GM19328 (cell line): ENCODE data around the gene TCF7L2.

Experiments
- ATAC-seq: cut with Tn5 transposase; IDR thresholded peaks from one replicate; pipeline ENCODE4 v1.9.1; 2021; ENCODE audit warnings: mild to moderate bottlenecking, moderate library complexity; ENCODE audit not compliant: unreplicated experiment

The TCF7L2 gene

DNA sequence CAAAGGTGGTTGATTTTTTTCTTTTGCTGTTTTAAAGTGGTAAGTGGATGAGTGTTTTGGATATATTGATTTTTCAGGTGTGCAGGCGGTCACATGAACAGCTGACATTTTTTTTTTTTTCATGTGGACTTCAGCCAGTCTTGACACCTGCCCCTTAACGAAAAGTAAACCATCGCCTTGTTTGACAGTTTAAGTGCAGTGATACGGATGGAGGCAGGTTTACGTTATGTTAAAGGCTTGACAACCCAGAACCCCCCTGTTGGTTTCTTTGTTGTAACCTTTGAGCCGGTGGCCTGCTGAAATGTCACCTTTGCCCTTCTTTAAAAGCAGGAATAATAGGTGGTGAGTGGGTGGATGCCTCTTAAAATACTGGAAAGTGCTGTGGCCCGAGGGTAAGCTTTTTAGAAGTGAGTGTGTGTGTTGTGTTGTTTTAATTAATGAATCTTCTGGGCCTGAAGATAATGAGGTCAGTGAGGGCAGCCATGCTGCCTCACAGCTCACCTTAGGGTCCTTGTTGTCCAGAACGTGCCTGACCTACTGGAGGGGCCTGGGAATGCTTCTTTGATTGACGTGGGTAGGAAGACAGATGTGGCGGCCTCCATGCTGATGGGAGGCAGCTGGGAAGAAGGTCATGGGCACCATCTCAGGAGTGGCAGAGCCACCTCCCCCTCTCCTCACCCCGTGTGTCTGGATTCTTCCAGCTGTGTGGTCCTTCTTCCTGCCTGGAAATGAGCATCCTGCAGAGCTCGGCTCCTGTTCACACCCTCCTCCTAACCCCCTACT, 69.8 kb downstream of the TCF7L2 start:
- ATAC-seq = no peak

DNA sequence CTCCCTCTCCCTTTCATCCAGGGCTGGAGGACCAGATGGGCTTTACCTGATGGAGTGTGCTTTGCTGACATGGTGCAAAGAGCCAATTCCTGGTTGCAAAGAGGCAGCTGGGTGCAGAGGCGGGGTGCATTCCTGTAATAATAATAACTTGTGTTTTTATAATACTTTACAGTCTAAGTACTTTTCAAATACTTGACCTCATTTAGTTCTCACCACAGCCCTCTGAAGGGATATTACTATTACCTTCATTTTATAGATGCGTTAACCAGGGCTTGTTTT, 70.4 kb downstream of the TCF7L2 start:
- no peak for ATAC-seq

DNA sequence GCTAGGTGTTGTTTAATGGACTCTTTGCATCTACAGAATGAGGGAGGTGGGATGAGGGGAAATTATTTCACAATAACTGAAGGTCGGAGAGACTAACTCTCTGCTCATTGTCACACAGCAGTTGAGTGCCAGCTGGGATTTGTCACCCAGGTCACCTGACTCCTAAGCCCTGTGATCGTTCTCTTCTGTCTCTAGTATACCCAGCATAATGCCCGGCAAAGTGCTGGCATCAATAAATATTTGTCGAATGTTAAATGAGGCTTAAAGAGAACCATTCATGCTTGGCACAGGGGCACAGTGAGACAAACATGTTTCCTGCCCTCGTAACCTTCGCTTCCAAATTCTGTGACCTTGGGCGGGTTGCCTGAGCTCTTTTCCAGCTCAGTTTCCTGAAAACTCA, 70.8 kb downstream of the TCF7L2 start:
- ATAC-seq = no peak

DNA sequence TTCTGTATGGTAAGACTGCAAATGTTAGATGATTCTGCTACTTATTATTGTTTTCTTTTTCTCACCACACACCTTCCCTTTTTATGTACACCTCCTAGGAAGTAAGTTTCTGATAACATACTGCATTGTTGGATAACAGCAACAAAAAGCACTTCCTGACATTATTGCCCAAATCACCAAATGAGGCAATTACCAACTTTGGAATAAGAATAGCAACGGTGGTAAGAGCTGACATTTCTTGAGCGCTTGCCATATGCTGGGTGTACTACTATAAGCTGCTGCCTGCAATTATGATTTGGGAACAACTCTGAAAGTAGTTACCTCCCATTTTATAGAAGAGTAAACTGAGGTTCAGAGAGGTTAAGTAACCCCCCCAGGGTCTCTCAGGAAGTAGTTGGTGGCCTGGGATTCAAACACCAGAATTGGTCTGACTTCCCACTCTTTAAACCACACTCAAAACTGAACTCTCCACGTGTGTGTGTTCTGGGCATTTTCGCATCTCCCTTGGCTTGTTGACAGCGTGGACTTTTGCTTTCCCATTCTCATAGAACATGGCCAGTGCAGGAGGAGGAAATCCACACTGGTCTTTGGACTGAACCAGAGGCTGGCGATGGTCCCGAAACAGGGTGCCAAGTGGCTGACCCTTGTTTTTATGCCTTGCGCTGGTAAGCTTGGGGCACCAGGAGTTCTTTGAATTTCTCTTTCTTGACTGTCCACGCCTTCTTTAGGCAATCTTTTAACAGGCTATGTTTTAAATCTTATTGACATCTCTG, 71.4 kb downstream of the TCF7L2 start:
- ATAC-seq = no peak

DNA sequence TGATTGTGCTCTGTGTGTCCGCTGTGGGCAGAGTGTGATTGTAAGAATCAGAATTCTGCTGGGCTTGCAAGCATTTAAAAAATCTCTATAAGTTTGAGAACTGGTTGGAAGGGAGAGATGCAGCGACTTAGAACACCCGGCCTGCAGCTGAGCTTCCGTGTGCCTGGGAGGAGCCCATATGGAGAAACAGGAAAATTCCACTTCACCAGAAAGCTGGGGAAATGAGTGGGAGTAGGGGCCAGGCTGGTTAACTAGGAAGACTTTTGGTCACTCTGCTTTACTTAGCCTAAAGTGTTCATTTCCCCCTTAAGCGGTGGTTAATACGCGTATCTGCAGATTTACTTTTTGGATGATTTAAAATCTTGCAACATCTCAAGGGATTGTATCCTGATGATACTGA, 72.2 kb downstream of the TCF7L2 start:
- ATAC-seq = no peak

DNA sequence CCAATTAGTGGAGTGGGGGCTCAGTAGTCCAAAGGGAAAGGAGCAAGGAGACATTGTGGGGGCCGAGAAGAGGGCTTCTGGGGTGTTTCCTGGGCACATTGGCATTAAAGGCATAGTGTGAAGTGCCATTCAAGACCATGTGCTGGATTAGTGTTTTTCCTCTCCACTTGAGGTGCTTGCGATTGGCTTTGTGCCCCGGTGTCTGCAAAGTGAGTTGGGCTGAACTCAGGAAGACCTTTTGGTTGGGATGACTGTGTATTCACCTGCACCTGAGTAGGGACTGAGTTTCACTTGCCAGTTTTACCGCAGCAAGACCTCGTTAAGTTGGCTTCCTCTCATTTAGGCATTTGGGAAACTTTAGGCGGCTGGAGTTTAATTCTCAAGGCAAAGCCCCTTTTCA, 73.0 kb downstream of the TCF7L2 start:
- no peak for ATAC-seq

DNA sequence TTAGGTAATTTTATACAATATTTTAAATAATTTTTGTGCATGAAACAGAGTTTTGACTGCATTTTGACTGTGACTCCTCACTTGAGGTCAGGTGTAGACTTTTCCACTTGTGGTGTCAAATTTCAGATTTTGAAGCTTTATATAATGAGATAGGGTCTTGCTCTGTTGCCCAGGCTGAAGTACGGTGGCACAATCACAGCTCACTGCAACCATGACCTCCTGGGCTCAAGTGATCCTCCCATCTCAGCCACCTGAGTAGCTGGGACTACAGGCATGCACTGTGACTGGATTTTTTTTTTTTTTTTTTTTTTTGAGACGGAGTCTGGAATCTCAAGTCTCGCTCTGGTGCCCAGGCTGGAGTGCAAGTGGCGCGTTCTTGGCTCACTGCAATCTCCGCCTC, 74.9 kb downstream of the TCF7L2 start:
- no peak for ATAC-seq

DNA sequence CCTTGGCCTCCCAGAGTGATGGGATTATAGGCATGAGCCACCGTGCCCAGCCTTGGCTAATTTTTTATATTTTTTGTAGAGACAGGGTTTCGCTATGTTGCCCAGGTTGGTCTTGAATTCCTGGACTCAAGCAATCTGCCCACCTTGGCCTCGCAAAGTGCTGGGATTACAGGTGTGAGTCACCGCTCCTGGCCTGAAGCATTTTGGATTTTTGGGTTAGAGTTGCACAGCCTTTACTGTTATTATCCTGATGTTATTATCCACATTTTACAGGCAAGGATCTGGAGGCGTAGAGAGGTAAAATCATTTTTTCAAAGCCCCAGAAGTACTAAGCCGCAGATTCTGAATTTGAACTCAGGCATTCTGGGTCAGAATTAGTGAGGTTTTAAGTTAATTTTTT, 75.4 kb downstream of the TCF7L2 start:
- no peak for ATAC-seq

DNA sequence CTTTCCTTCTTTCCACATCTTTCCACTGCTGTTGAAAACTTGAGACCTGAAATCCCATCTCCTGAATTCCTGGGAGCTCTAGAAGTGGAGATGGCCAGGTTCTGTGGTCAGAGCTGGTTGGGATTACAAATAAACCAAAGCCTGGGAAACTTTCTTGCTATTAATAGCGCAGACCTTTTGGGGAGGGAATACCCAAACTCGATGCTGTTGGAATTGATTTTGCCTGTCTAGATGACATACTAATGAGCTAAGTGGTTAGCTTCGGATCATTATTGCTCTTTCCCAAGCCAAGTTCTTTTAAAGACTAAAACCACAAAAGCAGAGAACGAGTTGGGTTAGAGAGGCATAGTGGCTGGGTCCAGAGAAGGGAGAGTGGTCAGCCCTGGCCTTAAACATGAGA, 76.6 kb downstream of the TCF7L2 start:
- ATAC-seq = no peak

DNA sequence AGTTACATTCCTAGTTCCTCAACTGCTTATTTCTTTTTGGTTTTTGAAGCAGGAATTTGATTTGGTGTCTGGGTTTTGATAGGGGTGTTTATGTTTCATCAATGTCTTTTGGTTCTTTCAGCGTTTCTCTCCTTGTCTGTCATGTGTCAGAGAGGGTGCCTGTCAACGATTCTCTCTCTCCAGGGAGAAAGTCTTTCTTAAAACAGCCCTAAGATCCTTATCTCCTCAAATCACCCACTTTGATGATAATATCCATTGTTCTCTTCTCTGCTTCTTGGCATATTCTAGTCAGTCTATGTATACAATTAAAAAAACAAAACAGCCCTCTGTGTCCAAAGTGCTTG, 77.2 kb downstream of the TCF7L2 start:
- no peak for ATAC-seq

DNA sequence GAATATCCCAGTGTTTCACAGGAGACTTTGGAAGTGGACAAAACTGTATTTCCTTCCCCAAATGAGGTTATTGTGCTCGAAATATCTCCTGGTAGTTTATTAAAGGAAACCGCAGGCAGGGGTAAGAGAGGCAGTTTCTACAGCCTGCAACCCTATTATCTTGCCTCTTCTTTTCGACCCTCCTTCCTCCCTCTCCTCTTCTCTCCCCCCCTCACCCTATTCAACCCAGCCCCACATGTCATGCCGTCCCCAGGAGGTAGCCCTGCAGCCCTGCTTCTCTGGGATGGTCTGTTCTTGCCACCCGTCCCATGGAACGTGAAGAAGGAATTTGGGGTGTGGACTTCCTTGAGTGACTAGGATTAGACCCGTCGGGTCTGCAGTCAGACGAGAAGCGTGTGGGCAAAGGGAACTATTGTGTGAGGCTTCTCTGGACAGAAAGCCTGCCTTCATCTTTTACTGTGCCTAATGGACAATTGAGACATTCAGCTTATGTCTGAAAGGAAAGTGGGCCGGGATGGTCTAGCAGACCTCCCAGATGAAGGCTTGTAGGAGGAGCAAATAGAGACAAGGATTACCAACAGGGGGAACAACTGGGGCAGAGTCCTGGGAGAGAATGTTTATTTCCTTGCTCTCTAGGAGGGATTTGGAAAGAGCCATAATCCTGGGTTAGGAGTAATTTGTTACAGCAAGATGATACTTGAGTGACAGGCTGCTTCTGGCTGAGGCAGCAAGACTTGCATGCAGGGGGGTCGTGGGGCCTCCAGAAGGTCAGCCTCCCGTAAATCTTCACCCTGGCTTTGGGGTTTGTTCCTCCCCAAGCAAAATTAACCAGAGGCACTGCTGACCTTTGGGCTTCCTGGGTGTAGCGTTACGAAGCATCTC, 77.8 kb downstream of the TCF7L2 start:
- ATAC-seq = no peak

DNA sequence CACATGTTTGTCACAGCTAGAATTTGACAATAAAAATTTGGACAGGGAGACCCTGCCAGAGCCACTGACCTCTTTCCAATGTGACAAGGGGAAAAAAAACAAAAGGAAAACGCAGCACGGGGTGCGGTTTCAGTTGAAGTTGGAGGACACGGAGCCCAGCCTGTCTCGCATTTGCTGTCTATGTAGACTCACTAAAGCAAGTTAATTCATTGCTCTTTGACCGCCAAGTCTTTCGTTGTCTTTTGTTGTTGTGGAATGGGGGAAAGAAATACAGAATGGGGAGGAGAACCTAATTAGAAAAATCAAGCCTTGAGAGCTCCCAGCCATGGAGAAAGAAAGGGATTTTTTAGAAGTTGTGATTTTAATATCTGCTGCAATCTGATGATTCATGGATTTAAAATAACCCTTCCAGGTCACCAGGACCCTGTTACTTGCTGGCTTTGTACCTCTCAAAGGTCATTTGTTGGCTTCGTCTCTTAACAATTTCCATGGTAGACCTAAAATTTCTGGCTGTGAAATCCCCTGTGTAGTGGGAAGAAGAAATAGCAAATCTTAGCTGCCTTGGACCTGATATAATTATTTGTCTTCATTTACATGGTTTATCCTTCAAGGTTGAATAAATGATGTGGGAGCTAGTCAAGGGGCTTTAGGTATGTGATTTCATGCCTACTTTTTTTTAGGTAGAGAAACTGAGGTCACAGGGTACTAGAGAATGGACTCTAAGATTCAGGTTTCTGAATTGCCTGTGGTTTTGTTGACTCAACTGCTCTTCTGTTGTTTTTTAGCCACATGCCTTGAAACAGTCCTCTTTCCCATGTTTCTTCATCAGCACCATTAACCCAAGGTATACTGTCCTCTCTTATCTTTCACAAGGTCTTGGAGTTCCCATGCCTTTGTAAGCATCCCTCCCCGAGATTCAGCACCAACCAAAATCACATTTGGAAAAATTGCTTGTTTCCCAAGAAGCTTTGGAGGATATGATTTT, 78.7 kb downstream of the TCF7L2 start:
- ATAC-seq = no peak

DNA sequence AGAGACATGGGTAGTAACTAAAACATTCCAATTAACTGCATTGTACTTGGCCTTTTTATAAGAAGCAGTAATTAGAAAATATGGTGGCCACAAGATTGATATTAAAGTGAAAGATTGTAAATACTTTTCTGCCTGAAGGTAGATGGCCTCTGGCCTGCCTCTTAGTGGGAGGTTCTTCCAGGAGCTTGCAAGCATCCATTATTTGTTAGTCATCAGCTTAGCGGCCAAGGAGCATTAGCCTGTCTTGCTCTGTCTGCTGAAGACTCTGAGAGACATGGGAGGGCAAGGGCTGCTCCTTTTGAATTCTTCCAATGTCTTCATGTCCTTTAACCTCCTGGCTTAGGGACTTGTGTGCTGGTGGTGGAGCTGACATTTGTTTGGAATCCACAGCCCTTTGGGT, 80.4 kb downstream of the TCF7L2 start:
- ATAC-seq = no peak

DNA sequence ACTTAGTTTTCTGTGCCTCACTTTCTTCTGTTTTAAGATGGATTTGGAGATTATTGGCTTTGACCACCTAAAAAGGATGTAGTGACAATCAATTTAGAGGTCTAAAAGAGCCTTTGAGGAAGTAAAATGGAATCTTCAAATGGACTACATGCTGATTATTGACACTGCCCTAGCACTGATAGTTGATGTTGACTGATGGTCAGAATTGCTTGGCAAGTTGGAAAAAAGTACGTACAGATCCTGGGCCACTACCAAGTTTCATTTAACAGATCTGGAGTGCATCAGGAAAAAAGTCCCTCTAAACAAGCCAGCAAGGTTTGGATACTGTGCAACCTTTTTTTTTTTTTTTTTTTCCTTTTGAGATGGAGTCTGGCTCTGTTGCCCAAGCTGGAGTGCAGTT, 81.1 kb downstream of the TCF7L2 start:
- ATAC-seq = no peak

DNA sequence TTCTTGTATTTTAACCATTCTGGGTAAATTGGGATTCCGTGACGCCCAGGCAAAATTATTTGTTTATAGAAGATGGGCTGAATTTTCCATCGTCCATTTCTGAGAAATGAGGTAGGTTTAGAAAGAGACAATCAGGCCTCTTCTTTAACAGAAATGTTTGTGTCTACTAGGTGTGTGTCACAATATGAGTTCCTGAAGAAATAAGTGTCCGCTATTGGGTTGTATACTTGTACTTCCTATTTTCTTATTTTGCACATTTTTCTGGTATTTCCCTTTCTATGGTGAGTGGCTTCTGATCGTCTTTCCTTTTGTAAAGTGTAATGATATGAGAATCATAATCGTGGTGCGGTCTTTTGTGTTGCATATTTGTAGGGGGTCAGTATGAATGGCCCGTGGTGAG, 83.9 kb downstream of the TCF7L2 start:
- ATAC-seq = no peak

DNA sequence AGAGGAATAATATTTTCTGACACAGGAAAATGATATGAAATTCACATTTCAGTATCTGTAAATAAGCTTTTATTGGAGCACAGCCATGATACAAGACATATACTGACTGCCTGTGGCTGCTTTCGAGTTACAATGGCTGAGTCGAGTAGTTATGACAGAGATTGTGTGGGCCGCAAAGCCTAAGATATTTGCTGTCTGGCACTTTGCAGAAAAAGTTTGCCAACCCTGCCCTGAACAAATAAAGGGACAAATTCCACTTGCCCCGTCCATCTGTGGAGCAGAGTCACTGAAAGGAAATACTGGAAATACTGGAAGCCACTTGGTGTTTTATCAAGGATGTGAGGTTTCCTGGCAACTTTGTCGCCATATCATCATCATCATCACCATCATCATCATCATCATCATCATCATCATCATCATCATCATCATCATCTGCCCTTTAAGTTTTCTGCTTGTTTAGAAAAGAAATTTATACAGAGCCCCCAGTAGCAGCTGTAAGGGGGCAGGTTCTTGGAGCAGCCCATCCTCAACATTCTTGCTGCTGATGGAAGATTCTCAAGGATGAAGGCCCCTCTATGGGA, 85.8 kb downstream of the TCF7L2 start:
- ATAC-seq = no peak

DNA sequence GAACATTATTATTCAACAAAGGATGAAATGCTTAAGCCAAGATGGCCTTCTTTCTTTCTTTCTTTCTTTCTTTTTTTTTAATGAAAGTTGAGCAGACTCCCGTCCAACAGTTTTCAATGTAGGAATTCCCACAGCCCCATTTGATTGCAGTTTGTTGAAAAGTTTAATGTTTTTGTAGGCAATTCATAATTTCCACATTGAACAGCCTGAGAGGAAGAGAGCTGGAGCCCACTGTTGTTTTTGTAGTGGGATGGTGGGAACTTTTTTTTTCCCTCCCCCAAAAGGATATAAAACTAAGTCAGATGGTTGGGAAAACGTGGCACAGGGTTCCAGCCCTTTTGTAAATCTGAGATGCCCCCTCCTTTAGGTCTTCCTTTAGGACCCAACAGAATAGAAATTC, 86.6 kb downstream of the TCF7L2 start:
- ATAC-seq = no peak

DNA sequence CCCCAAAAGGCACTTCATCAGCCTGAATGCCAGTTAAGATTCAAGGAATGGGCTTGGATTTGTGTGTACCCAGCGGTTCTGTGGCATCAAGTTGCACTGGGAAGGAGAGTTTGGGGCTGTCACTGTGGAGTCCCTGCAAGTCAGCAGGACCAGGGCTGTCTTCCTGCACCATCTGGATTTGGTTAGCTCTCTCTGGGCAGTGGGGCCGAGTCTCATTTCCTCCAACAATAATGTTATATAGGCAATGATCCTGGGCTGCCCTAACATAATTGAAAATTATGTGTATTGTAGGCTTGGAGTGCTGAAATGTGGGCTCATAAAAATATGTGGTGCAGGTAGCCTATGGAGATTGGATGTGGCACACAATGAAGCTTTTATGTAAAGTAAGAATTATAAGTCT, 87.2 kb downstream of the TCF7L2 start:
- no peak for ATAC-seq

DNA sequence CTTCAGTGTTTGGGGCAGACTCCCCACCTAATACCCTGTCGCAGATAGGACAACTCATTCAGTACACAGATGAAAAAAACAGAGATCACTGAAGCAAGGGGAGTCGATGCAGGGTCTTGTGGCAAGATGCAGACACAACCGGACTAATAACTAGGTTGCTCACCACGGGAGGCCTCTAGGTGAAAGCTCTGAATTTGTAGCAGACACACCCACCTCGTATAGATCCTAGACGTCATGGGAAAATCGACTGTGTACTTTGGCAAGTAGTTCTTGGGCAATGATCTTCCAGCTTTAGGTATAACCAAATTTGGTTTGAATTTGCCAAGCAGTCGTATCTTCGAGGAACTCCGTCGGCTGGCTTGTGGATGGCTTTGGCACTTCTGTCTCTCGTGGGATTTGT, 88.1 kb downstream of the TCF7L2 start:
- no peak for ATAC-seq

DNA sequence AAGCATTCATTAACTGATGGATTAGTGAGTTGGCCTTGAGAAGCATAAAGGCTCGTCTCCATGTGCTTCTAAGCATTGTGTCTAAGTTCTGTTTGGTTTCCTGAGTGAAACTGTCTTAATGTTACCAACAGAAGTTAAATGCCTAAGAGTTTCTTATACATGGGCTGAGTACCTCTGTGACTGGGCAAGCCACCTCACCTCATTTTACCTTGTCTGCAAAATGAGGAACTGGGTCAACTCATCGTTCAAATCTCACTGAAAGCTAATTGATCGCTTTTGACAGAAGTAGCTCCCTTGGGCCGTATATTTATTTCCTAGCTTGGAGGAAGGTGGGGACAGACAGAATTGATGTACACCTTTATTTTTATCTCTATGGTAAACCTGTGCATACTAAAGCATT, 88.9 kb downstream of the TCF7L2 start:
- no peak for ATAC-seq
